IMR-90 (cell line): ENCODE measurements around the gene KDM6B. TPM values are rescaled to one million over a fixed set of nuclear protein-coding genes. Genes with fewer than 3 reads are reported as not detected.

ENCODE experiments used
- ATAC-seq: fragments of 200-7000 bp; cut with Tn5 transposase; 2 replicates; pipeline ENCODE4 v1.9.1; 2020; ENCODE audit warnings: low read depth, mild to moderate bottlenecking, moderate library complexity
- BruUV-seq: library from RNA; stranded (reverse); fragments of 400-500 nt; replicated peaks from 2 replicates; lab custom pipeline; 2021; lab: Mats Ljungman, UMichigan
- CTCF ChIA-PET: fragments of 300-600 bp; formaldehyde crosslinking; extraction: SDS; loops from one replicate; lab custom pipeline; 2021; ENCODE audit warnings: antibody characterized with exemption; lab: Yijun Ruan, JAX
- POLR2A ChIA-PET: fragments of 300-600 bp; sonication (Branson Sonifier 250); formaldehyde crosslinking; loops from one replicate; lab custom pipeline; 2022; ENCODE audit warnings: antibody characterized with exemption; ENCODE audit not compliant: unreplicated experiment; lab: Charles Lee
- DNase-seq: peaks from one replicate; pipeline ENCODE4 v3.0.0; 2013
- H2AFZ ChIP-seq: replicated peaks from 2 replicates; pipeline ENCODE3; 2013; ENCODE audit warnings: low read length, mild to moderate bottlenecking; ENCODE audit not compliant: poor library complexity
- H2AK5ac ChIP-seq: 2 replicates; pipeline ENCODE4 v1.6.1; 2013; ENCODE audit warnings: low read depth, low read length, inconsistent platforms
- H2AK9ac ChIP-seq: replicated peaks from 2 replicates; pipeline ENCODE3; 2013; ENCODE audit warnings: mild to moderate bottlenecking, low read depth, low read length, moderate library complexity; ENCODE audit not compliant: poor library complexity
- H2BK120ac ChIP-seq: 2 replicates; pipeline ENCODE4 v1.6.1; 2013; ENCODE audit warnings: low read depth, low read length, inconsistent platforms
- H2BK15ac ChIP-seq: 3 replicates; pipeline ENCODE4 v1.6.1; 2013; ENCODE audit warnings: low read depth, low read length, inconsistent platforms
- H2BK20ac ChIP-seq: 2 replicates; pipeline ENCODE4 v1.6.1; 2013; ENCODE audit warnings: low read depth, mild to moderate bottlenecking, inconsistent platforms, low read length, moderate library complexity
- H2BK5ac ChIP-seq: 2 replicates; pipeline ENCODE4 v1.6.1; 2013; ENCODE audit warnings: mild to moderate bottlenecking, low read depth, low read length, inconsistent platforms; ENCODE audit not compliant: poor library complexity, severe bottlenecking
- H3K14ac ChIP-seq: replicated peaks from 2 replicates; pipeline ENCODE4 v1.6.1; 2013; ENCODE audit warnings: low read depth, low read length, inconsistent platforms
- H3K18ac ChIP-seq: 2 replicates; pipeline ENCODE4 v1.6.1; 2013; ENCODE audit warnings: low read depth, low read length, control low read depth
- H3K23ac ChIP-seq: 2 replicates; pipeline ENCODE4 v1.6.1; 2013; ENCODE audit warnings: low read depth, low read length, inconsistent platforms
- H3K27ac ChIP-seq: 2 replicates; pipeline ENCODE4 v1.5.1; 2013; ENCODE audit warnings: mild to moderate bottlenecking, control low read depth, low read length; ENCODE audit not compliant: insufficient read depth
- H3K27me3 ChIP-seq: 2 replicates; pipeline ENCODE4 v1.6.1; 2013; ENCODE audit warnings: low read length; ENCODE audit not compliant: control insufficient read depth, insufficient read depth
- H3K36me3 ChIP-seq: 2 replicates; pipeline ENCODE4 v1.6.1; 2013; ENCODE audit warnings: low read length, mixed read lengths; ENCODE audit not compliant: control insufficient read depth, insufficient read depth
- H3K4ac ChIP-seq: 2 replicates; pipeline ENCODE4 v1.6.1; 2013; ENCODE audit warnings: low read depth, low read length, inconsistent platforms
- H3K4me1 ChIP-seq: 2 replicates; pipeline ENCODE4 v1.6.1; 2013; ENCODE audit warnings: low read length, mixed read lengths; ENCODE audit not compliant: control insufficient read depth, insufficient read depth
- H3K4me2 ChIP-seq: 2 replicates; pipeline ENCODE4 v1.6.1; 2013; ENCODE audit warnings: low read depth, mild to moderate bottlenecking, control low read depth, low read length, moderate library complexity
- H3K4me3 ChIP-seq: 2 replicates; pipeline ENCODE4 v1.5.1; 2013; ENCODE audit warnings: low read depth, mild to moderate bottlenecking, control low read depth, low read length, moderate library complexity; ENCODE audit not compliant: insufficient read depth
- H3K56ac ChIP-seq: 2 replicates; pipeline ENCODE4 v1.6.1; 2013; ENCODE audit warnings: low read length, inconsistent platforms; ENCODE audit not compliant: insufficient read depth; ENCODE audit errors: extremely low read depth
- H3K79me1 ChIP-seq, 2 experiments: 2 replicates each; pipeline ENCODE4 v1.6.1; 2013; ENCODE audit warnings: low read length in 2 of 2, inconsistent platforms in 1 of 2, low read depth in 1 of 2
- H3K9ac ChIP-seq: 2 replicates; pipeline ENCODE4 v1.6.1; 2013; ENCODE audit warnings: low read depth, low read length, control low read depth
- H3K9me1 ChIP-seq: 2 replicates; pipeline ENCODE4 v1.6.1; 2013; ENCODE audit warnings: low read length, inconsistent platforms; ENCODE audit not compliant: insufficient read depth
- H3K9me3 ChIP-seq: 2 replicates; pipeline ENCODE4 v1.6.1; 2013; ENCODE audit warnings: low read length; ENCODE audit not compliant: control insufficient read depth, insufficient read depth
- H4K20me1 ChIP-seq: 2 replicates; pipeline ENCODE4 v1.6.1; 2013; ENCODE audit warnings: low read length, inconsistent platforms; ENCODE audit not compliant: insufficient read depth
- H4K5ac ChIP-seq: 2 replicates; pipeline ENCODE4 v1.6.1; 2013; ENCODE audit warnings: mild to moderate bottlenecking, low read depth, low read length, control low read depth
- H4K8ac ChIP-seq, 2 experiments: 2 replicates each; pipeline ENCODE4 v1.6.1; 2013; ENCODE audit warnings: low read depth in 2 of 2, low read length in 2 of 2, control low read depth in 1 of 2, inconsistent platforms in 1 of 2
- H4K91ac ChIP-seq: 2 replicates; pipeline ENCODE4 v1.6.1; 2013; ENCODE audit warnings: low read depth, low read length, inconsistent platforms; ENCODE audit not compliant: insufficient read depth
- BHLHE40 ChIP-seq: fragments of 150-350 bp; IDR thresholded peaks from 2 replicates; pipeline ENCODE4 v1.6.1; 2016; ENCODE audit warnings: mild to moderate bottlenecking, low read depth, low read length
- CEBPB ChIP-seq: IDR thresholded peaks from 2 replicates; pipeline ENCODE4 v1.6.1; 2012; ENCODE audit warnings: low read depth, low read length, improper control_type of control experiment
- CHD1 ChIP-seq: IDR thresholded peaks from 2 replicates; pipeline ENCODE4 v1.6.1; 2012; ENCODE audit warnings: low read depth, low read length, improper control_type of control experiment
- CTCF ChIP-seq: conservative IDR thresholded peaks from 2 replicates; pipeline ENCODE4 v1.5.1; 2012; ENCODE audit warnings: mild to moderate bottlenecking, low read depth, low read length, improper control_type of control experiment
- ELK1 ChIP-seq: fragments of 150-350 bp; IDR thresholded peaks from 2 replicates; pipeline ENCODE4 v1.6.1; 2016; ENCODE audit warnings: low read depth, mild to moderate bottlenecking, low read length, moderate library complexity, borderline replicate concordance
- MAFK ChIP-seq: IDR thresholded peaks from 2 replicates; pipeline ENCODE4 v1.6.1; 2012; ENCODE audit warnings: low read depth, low read length, improper control_type of control experiment
- MXI1 ChIP-seq: IDR thresholded peaks from 2 replicates; pipeline ENCODE4 v1.6.1; 2012; ENCODE audit warnings: low read depth, mild to moderate bottlenecking, low read length, moderate library complexity, borderline replicate concordance
- NFE2L2 ChIP-seq: fragments of 150-350 bp; IDR thresholded peaks from 2 replicates; pipeline ENCODE4 v1.6.1; 2016; ENCODE audit warnings: low read depth, mild to moderate bottlenecking, low read length
- POLR2A ChIP-seq: IDR thresholded peaks from 2 replicates; pipeline ENCODE4 v1.6.1; 2012; ENCODE audit warnings: mild to moderate bottlenecking, low read depth, low read length
- RAD21 ChIP-seq: IDR thresholded peaks from 2 replicates; pipeline ENCODE4 v1.6.1; 2012; ENCODE audit warnings: low read length, improper control_type of control experiment
- RCOR1 ChIP-seq: IDR thresholded peaks from 2 replicates; pipeline ENCODE4 v1.6.1; 2012; ENCODE audit warnings: mild to moderate bottlenecking, low read length, improper control_type of control experiment; ENCODE audit not compliant: insufficient replicate concordance
- RFX5 ChIP-seq: IDR thresholded peaks from 2 replicates; pipeline ENCODE4 v1.8.0; 2012; ENCODE audit warnings: low read depth, mild to moderate bottlenecking, low read length, moderate library complexity
- SMC3 ChIP-seq: fragments of 150-350 bp; IDR thresholded peaks from 2 replicates; pipeline ENCODE4 v1.6.1; 2016; ENCODE audit warnings: low read depth, mild to moderate bottlenecking, antibody characterized with exemption, low read length, moderate library complexity
- USF2 ChIP-seq: fragments of 150-350 bp; IDR thresholded peaks from 2 replicates; pipeline ENCODE4 v1.6.1; 2017; ENCODE audit warnings: mild to moderate bottlenecking, antibody characterized with exemption, low read length, low read depth
- WGBS, 2 experiments: methylation state at CpG; one replicate each; pipeline versions ENCODE4 v1.1.5 to v1.1.7; 2013; ENCODE audit warnings: missing lambda C conversion rate in 2 of 2; ENCODE audit not compliant: insufficient read length in 1 of 2; ENCODE audit errors: extremely low coverage in 2 of 2; 5-methylcytosine and 5-hydroxymethylcytosine counted together
- dilution Hi-C: fragments of 300-500 bp; cut with HindIII; formaldehyde crosslinking; loops from one replicate; pipeline ENCODE4 v1.14.3; 2018; ENCODE audit warnings: low sequenced_read_pairs; ENCODE audit not compliant: unreplicated experiment
- in situ Hi-C: fragments of 300-500 bp; cut with MboI; formaldehyde crosslinking; loops from 3 replicates; pipeline ENCODE4 v1.14.3; 2019; ENCODE audit warnings: low sequenced_read_pairs, inconsistent platforms, mixed read lengths
- intact Hi-C: fragments of 100-400 bp; cut with micrococcal nuclease; formaldehyde crosslinking; loops from 2 replicates; pipeline ENCODE4 v1.10.0; 2022
- polyA plus RNA-seq, 3 experiments: library from polyadenylated mRNA; depleted of rRNA; stranded (reverse); fragments of >200 nt; gene quantifications; 2 replicates each; pipeline ENCODE4 v1.2.3, GENCODE V29; 2012; ENCODE audit warnings: low replicate concordance in 1 of 3
- total RNA-seq: library from RNA; depleted of rRNA; stranded (reverse); fragments of >200 nt; gene quantifications from 2 replicates; pipeline ENCODE4 v1.2.3, GENCODE V29; 2012

Gene KDM6B
- total and polyA plus RNA-seq, 2 of the 4 experiments (the other 2 are of a cell fraction) = 0.72 to 3.5 TPM

- ChIA-PET POLR2A (no interaction called here), CTCF (no interaction called here)
- Histone ChIP-seq H3K9me1 (no peaks in the 10 kb centered on the region), H2AFZ (no peak overlapping the region), H3K14ac (no peak overlapping the region), H3K9ac (no peak overlapping the region), H3K36me3 (no peaks in the 10 kb centered on the region), H2BK20ac (no peak overlapping the region), H2AK9ac (no peak overlapping the region), H3K79me1 (no peaks in the 10 kb centered on the region), H3K56ac (no peak overlapping the region), H3K4me2 (no peak overlapping the region), H3K4me1 (no peaks in the 10 kb centered on the region; the same call in 1 of the 2 replicates), H4K91ac (no peak overlapping the region), H2BK5ac (no peak overlapping the region), H3K9me3 (no peaks in the 10 kb centered on the region), H3K4ac (no peak overlapping the region), H3K18ac (no peak overlapping the region), H4K8ac (no peak overlapping the region), H4K20me1 (no peaks in the 10 kb centered on the region; the same call in none of the 2 replicates), H3K23ac (no peak overlapping the region), H2BK15ac (no peak overlapping the region), H3K27ac (no peak overlapping the region), H4K5ac (no peak overlapping the region), H3K27me3 (peaks cover 37% of the 10 kb centered on the region), H3K4me3 (no peak overlapping the region), H2AK5ac (no peak overlapping the region), H2BK120ac (no peak overlapping the region)
- WGBS, 2 experiments = 61% methylated on average over 8 of the region's 14 CpGs; no CpG with 5 or more reads in 1 of the 2 experiments
- no peak for DNase-seq
- intact Hi-C loops = loop anchor here (1.0 to 5.0 kb wide), 4 partner anchors 29 to 170 kb away; no protein-coding TSS in a partner anchor
- dilution Hi-C loops = no loop called here
- ATAC-seq = no peak
- no TSS peak for BruUV-seq
- in situ Hi-C loops = loop anchor here (5.0 kb wide), 1 partner anchor 80 kb away; no protein-coding TSS in a partner anchor
- no peak for TF ChIP-seq USF2
- TF ChIP-seq BHLHE40 = no peak
- TF ChIP-seq MXI1 = no peak
- no peak for TF ChIP-seq SMC3
- TF ChIP-seq MAFK = no peak
- TF ChIP-seq NFE2L2 = no peak
- no peak for TF ChIP-seq RAD21
- no peak for TF ChIP-seq CTCF
- no peak for TF ChIP-seq RCOR1
- no peak for TF ChIP-seq ELK1
- TF ChIP-seq CEBPB = no peak
- TF ChIP-seq RFX5 = no peak
- no peak for TF ChIP-seq POLR2A
- TF ChIP-seq CHD1 = no peak
Observed at GRCh38 chr17:7822126-7822525, 11.9 kb upstream of the KDM6B start.
